Measurements from ENCODE around the gene FOXP2.

FOXP2 gene

DNA sequence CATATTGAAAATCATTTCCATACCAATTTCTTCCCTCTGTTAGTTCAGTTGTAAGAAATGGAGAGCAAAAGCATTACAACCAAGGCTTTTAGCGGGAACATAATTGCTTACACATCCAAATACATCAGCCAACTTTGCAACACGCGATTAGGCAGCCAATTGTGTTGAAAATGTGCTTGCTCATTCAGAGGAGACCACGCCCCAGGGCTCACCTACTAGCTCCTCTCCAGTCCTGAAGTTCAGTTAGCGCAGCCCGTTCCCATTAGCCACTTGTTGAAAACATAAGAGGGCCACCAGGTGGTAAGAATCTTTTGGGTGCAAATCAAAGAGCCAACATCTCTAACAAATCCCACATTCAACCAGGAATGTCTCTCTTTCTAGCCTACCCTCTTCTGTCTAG is 294.0 kb downstream of the FOXP2 start:
- in situ Hi-C loops (cut with HindIII; ENCODE audit: low sequenced_read_pairs): no loop called here

DNA sequence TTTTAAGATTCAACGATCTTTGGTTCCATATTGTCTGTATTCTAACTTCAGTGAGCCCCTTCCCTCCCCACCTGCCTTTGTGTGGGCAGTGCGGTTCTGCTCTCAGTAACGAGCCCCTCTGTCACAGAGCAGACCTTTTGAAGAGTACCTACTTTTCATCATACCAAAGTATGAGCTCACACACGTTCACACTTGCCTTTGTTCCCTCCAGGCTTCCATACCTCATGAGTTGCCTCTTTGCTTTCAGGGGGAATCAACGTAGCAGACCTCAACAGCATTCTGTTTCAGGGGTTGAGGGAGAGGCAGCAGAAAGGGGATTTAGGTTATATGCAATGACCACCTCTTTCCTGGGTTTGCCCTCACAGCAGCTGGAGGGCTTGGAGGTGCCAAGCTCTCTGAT is 295.9 kb downstream of the FOXP2 start:
- in situ Hi-C loops (cut with HindIII; ENCODE audit: low sequenced_read_pairs): no loop called here

DNA sequence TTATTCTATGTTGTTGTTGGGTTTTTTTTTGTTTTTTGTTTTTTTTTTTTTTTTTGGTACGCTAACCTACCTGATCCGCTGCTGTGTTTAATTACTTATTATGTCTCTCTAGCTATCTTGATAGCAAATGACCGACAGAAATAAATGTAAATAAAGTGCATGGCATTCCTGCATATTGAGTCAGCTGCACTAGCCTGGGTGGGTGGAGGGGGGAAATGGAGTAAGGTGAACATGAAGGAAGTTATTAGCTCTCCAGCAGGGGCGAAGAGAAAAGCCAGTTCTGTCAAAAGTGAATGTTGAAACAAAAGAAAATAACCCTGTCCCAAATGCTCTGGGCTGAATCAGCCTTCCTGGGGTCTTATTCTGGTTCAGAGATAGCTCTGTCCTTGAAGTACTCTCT is 296.6 kb downstream of the FOXP2 start:
- in situ Hi-C loops (cut with HindIII; ENCODE audit: low sequenced_read_pairs): no loop called here

DNA sequence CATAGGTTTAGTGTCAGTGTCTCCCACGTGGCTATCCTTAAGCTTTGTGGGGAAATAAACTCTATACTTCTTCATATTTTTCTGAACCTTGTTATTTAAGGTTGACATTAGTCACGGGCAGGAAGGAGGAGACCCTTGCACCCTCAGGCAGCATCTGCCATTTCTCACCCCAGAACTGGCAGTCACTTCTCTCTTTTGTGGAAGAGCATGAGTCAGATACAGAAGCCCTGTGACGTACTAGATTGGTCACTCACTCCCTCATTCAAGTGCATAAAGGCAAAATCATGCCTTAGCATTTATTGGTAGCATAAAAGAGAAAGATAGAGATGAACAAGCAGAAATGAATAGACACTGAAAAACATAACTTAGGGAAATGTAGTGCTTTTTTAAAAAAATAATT is 301.3 kb downstream of the FOXP2 start:
- in situ Hi-C loops (cut with HindIII; ENCODE audit: low sequenced_read_pairs): no loop called here

DNA sequence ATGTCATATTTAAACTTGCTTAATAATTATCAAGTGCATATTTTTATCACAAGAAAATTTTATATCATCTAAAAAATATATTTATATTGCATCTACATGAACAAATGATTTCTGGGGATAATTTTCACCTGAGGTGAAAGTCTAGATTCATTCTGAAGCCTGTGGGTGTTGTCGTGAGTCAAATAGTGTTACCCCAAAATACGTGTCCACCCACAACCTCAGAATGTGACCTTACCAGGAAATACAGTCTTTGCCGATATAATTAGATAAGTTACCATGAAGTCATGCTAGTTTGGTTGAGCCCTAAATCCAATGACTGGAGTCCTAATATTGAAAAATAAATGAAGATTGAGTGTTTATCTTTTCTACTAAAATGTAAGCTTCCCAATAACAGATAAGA is 304.2 kb downstream of the FOXP2 start:
- in situ Hi-C loops (cut with HindIII; ENCODE audit: low sequenced_read_pairs): no loop called here

DNA sequence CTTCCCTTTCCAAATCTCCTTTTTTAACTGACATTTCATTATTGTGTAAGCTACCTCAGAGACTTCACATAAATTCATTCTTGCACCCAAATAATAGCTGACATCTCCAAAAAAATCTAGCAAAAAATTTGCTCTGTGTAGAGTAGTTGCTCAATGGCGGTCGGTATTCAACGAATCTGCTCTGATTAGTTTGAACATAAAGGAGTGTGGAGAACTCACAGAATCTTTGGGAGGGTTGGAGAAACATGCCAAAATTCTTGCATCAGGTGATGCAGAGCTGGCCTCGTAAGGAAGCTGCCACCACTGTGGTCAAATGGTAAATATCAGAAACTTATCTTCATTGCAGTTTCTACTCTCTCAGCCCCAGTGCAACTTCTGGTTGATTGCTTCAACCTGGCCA is 306.1 kb downstream of the FOXP2 start:
- in situ Hi-C loops (cut with HindIII; ENCODE audit: low sequenced_read_pairs): no loop called here

DNA sequence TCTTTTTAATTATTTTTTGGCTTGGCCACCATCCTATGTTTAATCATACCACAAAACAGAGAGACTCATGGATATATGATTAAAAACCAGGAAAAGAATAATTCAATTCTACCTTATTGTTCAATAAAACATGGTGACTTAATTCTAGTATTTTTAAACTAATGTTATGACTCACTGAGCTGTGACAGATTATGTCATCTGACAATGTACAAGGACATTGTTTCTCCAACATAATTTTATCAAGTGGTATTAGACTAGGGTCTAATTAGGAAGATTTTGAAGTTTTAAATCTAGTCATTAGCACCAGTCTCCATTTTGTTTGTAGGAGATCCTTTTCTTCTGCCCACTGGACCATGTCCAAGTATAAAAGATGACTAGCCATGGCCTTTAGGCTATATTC is 307.9 kb downstream of the FOXP2 start:
- in situ Hi-C loops (cut with HindIII; ENCODE audit: low sequenced_read_pairs): no loop called here

DNA sequence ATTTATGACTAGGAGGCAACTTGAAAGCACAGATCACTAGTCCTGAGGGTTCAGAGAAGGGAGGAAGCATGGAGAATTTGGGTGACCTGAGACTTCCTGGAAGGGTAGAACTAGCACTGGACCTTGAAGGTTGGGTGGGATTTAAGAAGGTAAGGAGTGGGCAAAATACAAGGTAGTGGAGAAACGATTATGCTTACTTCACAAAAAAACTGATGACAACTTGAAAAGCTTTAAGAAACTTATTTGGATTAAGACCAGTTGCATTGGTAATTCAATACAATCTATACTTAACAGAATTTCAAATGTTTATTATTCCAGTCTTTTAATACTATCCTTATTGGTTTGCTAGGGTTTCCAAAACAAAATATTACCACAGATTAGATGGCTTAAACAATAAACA is 308.7 kb downstream of the FOXP2 start:
- in situ Hi-C loops (cut with HindIII; ENCODE audit: low sequenced_read_pairs): no loop called here

DNA sequence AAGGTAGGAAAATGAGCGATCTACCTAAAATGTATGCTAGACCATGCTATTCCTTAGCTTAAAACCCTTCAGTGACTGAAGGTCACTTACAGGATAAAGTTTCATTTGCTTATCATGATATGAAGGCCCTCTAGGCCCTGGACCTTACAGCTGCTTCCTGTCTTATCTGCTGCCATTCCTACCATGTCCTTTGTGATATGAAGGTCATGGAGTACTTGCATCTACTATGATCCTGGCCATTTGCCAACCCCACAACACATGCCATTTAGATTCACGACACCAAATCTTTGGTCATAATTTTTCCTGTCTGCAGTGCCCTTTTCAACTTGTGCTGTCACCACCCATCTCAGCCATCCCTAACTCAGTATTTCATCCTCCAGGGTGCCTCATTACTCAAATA is 325.5 kb downstream of the FOXP2 start:
- in situ Hi-C loops (cut with HindIII; ENCODE audit: low sequenced_read_pairs): no loop called here

DNA sequence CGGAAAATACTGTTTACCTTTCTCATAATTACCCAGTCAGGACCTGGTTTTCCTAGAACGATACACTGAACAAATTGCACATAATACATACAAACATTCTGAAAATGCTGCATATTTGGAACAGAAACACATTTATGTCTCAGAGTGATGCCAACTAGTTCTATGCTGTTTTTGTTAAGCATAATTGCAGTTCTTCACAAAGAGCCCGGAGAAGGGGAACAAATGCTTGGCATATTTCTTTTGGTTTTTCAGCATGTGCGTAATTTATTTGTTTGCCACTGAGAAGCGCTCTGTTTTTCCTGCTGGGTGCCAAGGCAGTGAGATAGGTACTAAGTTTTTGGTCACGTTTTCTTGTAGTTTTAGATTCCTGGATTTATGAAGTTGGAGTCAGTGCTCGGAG is 326.3 kb downstream of the FOXP2 start:
- in situ Hi-C loops (cut with HindIII; ENCODE audit: low sequenced_read_pairs): no loop called here

DNA sequence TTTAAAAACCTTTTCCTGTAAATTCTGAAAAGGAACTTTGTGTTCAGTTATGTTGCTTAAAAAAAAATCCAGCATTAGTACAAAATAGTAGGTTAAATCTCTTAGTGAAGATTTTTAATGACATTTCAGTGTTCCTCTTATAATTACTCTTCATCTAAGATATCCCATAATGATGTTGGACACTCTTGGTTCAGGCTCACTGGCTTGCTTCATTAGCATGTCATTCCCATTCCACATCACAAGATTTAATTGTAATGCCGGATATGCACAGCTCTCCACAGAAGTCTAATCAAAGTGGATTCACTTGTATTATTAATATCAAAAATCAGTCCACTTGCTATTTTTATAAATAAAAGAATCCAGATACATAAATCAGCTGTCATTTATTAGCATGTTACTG is 327.3 kb downstream of the FOXP2 start:
- in situ Hi-C loops (cut with HindIII; ENCODE audit: low sequenced_read_pairs): no loop called here
